HG03457 (cell line): ENCODE data around the gene XXYLT1.

ENCODE experiments used
- ATAC-seq: cut with Tn5 transposase; IDR thresholded peaks from one replicate; pipeline ENCODE4 v1.9.1; 2021; ENCODE audit warnings: moderate number of reproducible peaks; ENCODE audit not compliant: unreplicated experiment

Gene XXYLT1

DNA sequence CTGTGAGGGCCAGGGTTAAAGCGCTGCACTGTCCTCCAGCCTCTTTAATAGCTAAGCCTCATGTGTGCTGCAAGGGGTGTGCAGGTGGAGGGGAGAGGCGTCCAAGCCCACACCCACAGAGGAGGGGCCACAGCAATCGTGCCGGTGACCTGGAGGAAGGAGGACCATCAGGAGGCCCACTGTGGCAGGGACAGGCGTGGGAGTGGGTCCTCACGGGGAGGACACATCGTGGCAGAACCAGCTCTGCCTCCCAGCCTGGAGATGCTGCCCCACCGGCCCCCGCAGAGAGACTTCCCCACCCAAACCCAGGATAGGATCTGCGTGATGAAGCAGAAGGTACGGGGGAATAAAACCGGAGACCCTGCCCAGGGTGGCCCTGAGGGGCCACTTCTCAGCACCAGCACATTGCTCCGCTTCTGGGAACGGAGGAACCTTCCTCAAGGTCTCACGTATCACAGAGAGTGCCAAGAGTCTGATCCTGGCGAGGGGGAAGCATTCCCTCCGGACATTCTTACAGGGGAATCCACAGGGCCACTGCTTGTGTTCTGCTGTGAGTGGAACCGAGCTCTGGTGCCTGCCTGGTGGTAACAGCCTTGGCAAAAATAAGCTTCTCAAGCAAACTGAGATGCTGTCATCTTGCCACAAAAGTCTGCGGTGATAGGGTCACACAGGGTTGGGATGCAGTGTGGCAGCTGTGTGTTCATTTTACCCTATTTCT is 199.8 kb downstream of the XXYLT1 start:
- no peak for ATAC-seq

- ATAC-seq: no peak
Observed at GRCh38 chr3:195070336-195070735, 200.6 kb downstream of the XXYLT1 start.

DNA sequence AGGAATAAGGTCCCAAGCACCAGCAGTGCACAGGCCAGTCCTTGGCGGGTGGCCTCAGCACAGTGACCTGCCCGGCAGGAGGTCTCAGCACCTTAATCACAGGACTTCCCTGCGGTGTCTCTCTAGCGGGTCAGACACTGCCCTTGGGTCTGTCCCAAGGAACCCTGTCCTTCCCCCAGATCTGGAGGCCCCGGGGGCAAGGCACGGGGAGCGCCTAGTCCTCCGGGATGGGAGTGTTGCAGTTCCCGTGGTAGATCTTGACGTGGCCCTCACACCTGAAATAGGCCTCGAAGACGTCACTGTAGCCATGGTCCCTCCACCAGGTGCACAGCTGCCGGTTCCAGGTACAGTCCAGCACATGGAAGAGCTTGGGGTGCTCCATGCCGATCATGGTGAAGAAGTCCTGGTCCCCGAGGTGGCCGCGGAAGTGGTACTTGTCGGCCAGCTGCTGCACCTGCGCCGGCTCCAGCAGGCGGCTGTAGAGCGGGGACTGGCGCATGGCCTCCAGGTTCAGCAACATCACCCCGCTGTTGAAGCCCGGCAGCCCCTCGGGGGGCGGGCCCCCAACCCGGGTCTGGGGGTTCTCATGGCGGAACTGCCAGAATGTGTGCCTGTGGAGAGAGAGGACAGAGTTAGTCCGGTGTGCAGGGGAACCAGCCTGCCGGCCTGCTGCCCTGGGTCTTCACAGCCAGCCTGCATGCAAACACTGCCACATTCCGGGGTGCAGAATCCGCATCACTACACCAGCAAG is 201.3 kb downstream of the XXYLT1 start:
- no peak for ATAC-seq

- ATAC-seq: no peak
Observed at GRCh38 chr3:195068084-195069080, 202.6 kb downstream of the XXYLT1 start.

- ATAC-seq: no peak
Observed at GRCh38 chr3:195066441-195066841, 204.5 kb downstream of the XXYLT1 start.

DNA sequence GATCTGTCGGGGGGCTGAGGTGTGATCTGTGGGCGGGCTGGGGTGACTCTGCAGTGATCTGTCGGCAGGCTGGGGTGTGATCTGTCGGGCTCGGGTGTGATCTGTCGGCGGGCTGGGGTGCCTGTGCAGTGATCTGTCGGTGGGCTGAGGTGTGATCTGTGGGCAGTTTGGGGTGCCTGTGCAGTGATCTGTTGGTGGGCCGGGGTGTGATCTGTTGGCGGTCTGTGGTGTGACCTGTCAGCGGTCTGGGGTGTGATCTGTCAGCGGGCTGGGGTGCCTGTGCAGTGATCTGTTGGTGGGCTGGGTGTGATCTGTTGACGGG is 205.1 kb downstream of the XXYLT1 start:
- ATAC-seq: no peak

DNA sequence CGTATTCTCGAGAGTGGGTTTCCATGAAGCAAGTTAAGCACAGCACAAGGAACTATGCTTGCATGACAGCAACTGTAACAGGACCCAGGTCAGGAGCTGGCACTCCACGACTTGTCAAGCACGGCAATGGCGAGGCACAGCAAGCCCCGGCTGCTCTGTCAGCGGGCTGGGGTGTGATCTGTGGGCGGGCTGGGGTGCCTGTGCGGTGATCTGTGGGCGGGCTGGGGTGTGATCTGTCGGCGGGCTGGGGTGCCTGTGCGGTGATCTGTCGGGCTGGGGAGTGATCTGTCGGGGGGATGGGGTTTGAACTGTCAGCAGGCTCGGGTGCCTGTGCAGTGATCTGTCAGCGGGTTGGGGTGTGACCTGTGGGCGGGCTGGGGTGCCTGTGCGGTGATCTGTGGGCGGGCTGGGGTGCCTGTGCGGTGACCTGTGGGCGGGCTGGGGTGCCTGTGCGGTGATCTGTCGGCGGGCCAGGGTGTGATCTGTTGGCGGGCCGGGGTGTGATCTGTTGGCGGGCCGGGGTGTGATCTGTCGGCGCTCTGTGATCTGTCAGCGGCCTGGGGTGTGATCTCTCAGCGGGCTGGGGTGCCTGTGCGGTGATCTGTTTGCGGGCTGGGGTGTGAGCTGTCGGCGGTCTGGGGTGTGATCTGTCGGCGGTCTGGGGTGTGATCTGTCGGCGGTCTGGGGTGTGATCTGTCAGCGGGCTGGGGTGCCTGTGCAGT is 205.7 kb downstream of the XXYLT1 start:
- ATAC-seq: no peak

DNA sequence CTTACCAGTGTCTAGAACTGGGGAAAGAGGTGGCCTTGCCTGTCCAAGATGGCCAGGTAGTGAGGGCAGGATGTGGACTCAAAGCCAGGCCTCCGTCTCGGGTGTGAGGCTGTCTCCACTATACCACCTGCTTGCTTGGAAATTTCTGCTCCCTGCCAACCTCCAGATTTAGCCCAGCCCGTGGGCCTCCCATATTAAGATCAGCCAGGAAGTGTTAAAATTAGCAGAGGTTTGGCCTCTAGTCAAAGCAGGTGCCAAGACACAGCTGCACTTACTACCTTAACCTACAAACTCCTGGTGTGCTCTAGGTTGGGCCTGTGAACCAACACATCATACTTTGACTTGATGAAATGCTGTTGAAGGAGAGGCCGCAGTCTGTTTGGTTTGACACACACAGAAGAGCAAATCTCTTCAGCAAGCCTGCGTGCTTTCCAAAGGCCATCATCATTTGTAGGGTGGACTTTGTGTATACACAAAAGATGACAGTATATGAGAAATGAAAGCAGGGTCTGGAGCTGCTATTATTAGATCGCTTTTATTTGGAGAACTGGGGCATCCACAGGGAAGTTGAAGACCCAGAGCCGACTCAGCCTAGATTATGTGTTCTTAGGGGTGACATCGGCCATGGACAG is 206.5 kb downstream of the XXYLT1 start:
- ATAC-seq: no peak

DNA sequence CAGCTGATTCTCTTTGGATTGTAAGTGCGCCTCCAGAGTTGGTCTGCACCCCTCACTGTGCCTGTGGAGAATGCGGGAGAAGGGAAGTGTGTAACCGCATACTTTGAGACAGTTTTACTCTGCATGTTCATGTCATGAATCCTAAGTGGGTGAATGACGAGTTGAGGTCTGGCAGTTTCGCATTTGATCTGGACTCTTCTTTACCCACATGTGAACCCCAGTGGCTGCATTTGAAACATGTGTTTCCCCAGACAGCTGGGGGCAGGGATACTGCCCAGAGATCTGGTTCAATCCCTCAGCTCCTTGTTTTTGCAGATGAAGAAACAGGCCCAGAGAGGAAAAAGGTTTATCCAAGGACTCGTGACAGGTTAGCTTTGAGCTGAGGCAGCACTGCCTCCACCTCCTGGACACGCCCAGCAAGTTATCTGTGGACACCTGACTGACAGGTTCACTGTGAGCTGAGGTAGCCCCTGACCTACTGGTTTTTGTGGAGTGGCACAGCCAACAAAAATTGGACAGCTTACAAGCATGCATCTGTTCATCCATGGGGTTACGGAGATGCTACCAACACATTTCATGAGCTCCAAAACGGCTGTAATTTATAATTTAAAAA is 207.3 kb downstream of the XXYLT1 start:
- ATAC-seq: no peak

DNA sequence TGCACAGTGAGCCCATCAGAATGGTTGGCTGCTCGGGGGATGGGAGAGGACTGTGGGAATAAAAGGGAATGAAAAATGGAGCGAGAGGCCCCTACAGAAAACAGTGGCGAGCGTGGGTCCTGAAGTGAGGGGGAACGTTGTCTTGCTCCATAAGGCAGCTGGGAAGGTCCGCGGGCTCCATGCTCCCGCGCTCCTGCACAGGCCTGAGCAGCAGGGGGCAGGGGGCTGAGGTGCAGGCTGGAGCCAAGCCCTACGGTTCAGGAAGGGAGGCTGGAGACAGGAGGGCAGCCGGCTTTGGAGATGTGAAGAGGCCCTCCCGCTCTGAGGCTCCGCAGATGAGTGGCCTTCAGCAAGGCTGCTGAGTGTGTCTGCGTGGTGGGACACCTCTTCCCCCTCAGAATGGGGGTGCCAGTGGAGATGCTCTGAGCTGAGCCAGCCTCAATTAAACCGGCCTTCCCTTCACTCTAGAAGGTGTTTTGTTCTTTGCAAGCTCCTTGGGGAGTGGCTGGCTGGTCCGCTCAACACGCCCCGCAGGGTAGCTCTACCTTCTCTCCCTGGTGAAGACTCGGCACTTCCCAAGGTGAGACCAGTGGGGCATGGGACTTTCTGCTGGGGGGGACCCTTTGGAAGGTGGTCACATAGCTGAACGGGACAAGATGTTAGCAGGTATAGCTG is 208.0 kb downstream of the XXYLT1 start:
- no peak for ATAC-seq

GRCh38 chr3:195061756-195062655 is 209.0 kb downstream of the XXYLT1 start:
- no peak for ATAC-seq

GRCh38 chr3:195060531-195061291 is 210.2 kb downstream of the XXYLT1 start:
- ATAC-seq: no peak

DNA sequence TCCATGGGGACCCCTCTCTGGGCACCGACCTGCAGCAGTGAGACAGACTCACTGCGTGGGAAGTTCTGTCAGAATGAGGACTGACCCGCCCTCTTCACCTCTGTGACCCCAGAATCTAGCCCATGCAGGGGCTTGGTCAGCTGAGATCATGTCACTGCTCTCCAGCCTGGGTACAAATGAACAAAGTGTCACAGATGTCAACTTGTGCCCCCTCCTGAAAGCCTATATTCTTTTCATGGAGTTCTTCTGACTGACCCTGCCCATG is 210.8 kb downstream of the XXYLT1 start:
- ATAC-seq: no peak

DNA sequence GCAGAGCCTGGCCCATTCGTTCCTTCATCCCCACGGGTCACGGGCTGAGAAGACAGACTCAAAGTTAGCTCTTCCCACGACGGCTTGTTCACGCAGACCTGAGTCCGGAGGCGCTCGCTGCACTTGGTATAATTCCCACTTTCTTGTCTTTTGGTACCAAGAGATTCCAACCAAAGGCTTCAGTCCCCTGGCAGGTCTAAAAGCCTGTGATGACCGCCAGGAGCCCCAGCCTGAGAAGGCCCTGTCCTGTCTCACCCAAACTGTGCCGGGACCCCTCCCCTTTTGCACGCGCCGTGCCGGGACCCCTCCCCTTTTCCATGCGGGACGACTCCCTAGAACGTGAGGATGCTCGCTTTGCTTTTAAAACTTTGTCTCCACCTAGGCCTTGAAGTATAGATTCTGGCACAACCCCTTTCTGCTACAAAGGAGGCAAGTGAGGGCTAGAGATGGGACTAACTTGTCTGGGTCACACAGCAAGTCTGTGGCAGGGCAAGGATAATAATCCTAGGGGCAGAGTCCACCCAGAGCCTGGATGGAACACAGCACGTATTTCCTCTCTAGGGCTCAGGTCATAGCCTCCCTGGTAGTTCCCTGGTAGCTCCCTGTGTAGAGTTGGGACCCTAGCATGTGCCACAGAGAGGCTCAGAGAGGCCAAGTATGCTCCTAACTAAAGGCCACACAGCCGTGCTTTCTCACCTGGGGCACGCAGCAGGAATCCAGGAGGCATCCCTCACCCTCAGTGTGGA is 211.3 kb downstream of the XXYLT1 start:
- ATAC-seq: no peak

DNA sequence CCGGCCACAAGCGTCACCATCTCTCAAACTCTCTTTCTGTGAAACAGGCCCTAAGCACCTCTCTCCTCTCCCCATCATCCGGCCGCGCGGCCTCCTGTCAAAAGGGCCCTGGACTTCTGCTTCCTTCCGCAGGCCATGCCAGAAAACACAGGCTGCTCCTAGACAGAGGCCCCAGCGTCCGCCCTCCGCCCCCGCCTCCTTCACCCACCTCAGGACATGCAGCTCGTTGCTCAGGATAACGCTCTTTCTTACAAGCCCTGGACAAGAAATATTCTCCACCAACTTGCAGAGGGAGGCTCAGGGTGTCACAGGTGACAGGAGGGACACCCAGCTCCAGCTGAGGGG is 212.0 kb downstream of the XXYLT1 start:
- ATAC-seq: no peak

- ATAC-seq: no peak
Observed at GRCh38 chr3:195058336-195059005, 212.5 kb downstream of the XXYLT1 start.

DNA sequence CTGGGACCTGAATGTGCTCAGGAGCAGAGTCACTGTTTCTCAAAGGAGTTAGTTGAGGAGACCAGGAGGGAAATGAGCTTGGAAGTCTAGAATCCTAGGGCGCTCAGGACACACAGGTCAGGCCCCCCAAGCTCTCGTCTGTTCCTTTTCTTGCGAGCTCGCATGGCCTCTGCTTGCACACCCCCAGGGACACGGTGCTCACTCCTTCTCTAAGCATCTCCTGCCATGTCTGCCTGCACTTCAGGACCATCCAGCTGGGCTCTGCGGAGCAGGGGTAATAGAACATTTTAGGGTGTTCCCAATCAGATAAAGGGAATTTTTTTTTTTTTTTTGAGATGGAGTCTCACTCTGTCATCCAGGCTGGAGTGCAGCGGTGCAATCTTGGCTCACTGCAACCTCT is 213.2 kb downstream of the XXYLT1 start:
- ATAC-seq: no peak
